Osteoblast (primary cell): ENCODE measurements around the gene TMEM178B. TPM values are rescaled to one million over a fixed set of nuclear protein-coding genes. Genes with fewer than 3 reads are reported as not detected.

Experiments
- DNase-seq: peaks from one replicate; pipeline ENCODE4 v3.0.0; 2011; ENCODE audit warnings: low spot score, mixed read lengths; ENCODE audit not compliant: insufficient read length; ENCODE audit errors: missing footprints
- H2AFZ ChIP-seq: 2 replicates; pipeline ENCODE4 v1.6.0; 2011; ENCODE audit warnings: mild to moderate bottlenecking, low read length
- H3K27ac ChIP-seq: 2 replicates; pipeline ENCODE4 v1.5.1; 2011; ENCODE audit warnings: mild to moderate bottlenecking, low read depth, low read length, moderate library complexity
- H3K27me3 ChIP-seq: 2 replicates; pipeline ENCODE4 v1.6.0; 2012; ENCODE audit warnings: mild to moderate bottlenecking, control low read depth, inconsistent platforms, low read length, moderate library complexity; ENCODE audit not compliant: insufficient read depth
- H3K36me3 ChIP-seq: 2 replicates; pipeline ENCODE4 v1.5.1; 2011; ENCODE audit warnings: mild to moderate bottlenecking, low read length, control low read depth, moderate library complexity; ENCODE audit not compliant: insufficient read depth
- H3K4me1 ChIP-seq: 2 replicates; pipeline ENCODE4 v1.5.1; 2011; ENCODE audit warnings: mild to moderate bottlenecking, low read length, control low read depth, moderate library complexity; ENCODE audit not compliant: insufficient read depth
- H3K4me2 ChIP-seq: 2 replicates; pipeline ENCODE4 v1.6.0; 2011; ENCODE audit warnings: mild to moderate bottlenecking, low read length; ENCODE audit not compliant: insufficient read depth
- H3K4me3 ChIP-seq: fragments of 200-600 bp; sonication (generic); 3 replicates; pipeline ENCODE4 v1.5.1; 2012; ENCODE audit warnings: mild to moderate bottlenecking, low read length, inconsistent platforms; ENCODE audit not compliant: insufficient read depth
- H3K79me2 ChIP-seq: 2 replicates; pipeline ENCODE4 v1.6.0; 2012; ENCODE audit warnings: mild to moderate bottlenecking, low read length, control low read depth, inconsistent platforms; ENCODE audit not compliant: insufficient read depth
- H3K9me3 ChIP-seq: 2 replicates; pipeline ENCODE4 v1.5.1; 2011; ENCODE audit warnings: low read depth, low read length, control low read depth
- H4K20me1 ChIP-seq: 2 replicates; pipeline ENCODE4 v1.6.0; 2012; ENCODE audit warnings: mild to moderate bottlenecking, low read length, control low read depth; ENCODE audit not compliant: insufficient read depth
- total RNA-seq: library from RNA; depleted of rRNA; stranded (reverse); fragments of >200 nt; gene quantifications from 2 replicates; pipeline ENCODE4 v1.2.3, GENCODE V29; 2012
- TF ChIP-seq, protein P1 (sequence below): IDR thresholded peaks from 2 replicates; pipeline ENCODE4 v1.5.1; 2011; ENCODE audit warnings: mild to moderate bottlenecking, low read depth, low read length, moderate library complexity; ENCODE audit errors: extremely low read depth

Gene TMEM178B
- total RNA-seq, 1 donor: 1.1 TPM

DNA sequence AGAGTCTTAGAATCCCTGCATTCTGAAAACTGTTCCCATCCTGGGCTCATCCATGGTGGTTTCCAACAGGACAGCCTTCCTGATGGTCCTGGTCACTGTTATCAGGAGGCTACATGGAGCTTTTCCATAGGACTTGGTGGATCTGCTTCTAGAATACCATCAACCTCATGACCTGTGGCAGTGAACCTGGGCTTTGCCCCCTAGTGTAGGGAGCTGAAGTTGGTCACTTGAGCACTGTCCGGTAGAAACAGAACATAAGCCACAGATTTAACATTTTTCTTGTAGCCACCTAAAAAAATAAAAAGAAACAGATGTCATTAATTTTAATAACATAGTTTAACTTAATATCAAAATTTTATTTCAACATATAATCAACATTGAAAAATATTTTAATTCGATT, 165.8 kb downstream of the TMEM178B start:
- Histone ChIP-seq H3K4me1 (no peaks in the 10 kb centered on the region), H2AFZ (no peak overlapping the region), H3K79me2 (no peaks in the 10 kb centered on the region), H4K20me1 (no peaks in the 10 kb centered on the region), H3K4me2 (no peak overlapping the region), H3K9me3 (no peaks in the 10 kb centered on the region), H3K27ac (no peak overlapping the region), H3K36me3 (no peaks in the 10 kb centered on the region), H3K27me3 (no peaks in the 10 kb centered on the region), H3K4me3 (no peak overlapping the region)
- no peak for DNase-seq
- TF ChIP-seq, protein P1, sequence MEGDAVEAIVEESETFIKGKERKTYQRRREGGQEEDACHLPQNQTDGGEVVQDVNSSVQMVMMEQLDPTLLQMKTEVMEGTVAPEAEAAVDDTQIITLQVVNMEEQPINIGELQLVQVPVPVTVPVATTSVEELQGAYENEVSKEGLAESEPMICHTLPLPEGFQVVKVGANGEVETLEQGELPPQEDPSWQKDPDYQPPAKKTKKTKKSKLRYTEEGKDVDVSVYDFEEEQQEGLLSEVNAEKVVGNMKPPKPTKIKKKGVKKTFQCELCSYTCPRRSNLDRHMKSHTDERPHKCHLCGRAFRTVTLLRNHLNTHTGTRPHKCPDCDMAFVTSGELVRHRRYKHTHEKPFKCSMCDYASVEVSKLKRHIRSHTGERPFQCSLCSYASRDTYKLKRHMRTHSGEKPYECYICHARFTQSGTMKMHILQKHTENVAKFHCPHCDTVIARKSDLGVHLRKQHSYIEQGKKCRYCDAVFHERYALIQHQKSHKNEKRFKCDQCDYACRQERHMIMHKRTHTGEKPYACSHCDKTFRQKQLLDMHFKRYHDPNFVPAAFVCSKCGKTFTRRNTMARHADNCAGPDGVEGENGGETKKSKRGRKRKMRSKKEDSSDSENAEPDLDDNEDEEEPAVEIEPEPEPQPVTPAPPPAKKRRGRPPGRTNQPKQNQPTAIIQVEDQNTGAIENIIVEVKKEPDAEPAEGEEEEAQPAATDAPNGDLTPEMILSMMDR: no peak

DNA sequence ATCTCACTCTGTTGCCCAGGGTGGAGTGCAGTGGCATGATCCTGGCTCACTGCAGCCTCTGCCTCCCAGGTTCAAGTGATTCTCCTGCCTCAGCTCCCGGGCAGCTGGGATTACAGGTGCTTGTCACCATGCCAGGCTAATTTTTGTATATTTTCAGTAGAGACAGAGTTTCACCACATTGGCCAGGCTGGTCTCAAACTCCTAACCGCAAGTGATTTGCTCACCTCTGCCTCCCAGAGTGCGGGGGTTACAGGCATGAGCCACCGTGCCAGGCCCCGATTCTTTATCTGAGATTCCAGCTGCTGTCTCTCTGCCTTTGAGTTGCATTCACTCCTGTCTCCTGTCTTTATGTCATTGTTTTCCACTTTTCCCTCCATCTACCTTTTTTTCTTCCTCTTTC, 168.7 kb downstream of the TMEM178B start:
- Histone ChIP-seq H3K4me3 (no peak overlapping the region), H3K4me1 (no peaks in the 10 kb centered on the region), H3K27me3 (no peaks in the 10 kb centered on the region), H4K20me1 (no peaks in the 10 kb centered on the region), H3K79me2 (no peaks in the 10 kb centered on the region), H3K27ac (no peak overlapping the region), H3K9me3 (no peaks in the 10 kb centered on the region), H2AFZ (no peak overlapping the region), H3K4me2 (no peak overlapping the region), H3K36me3 (no peaks in the 10 kb centered on the region)
- no peak for DNase-seq
- TF ChIP-seq, protein P1: no peak

DNA sequence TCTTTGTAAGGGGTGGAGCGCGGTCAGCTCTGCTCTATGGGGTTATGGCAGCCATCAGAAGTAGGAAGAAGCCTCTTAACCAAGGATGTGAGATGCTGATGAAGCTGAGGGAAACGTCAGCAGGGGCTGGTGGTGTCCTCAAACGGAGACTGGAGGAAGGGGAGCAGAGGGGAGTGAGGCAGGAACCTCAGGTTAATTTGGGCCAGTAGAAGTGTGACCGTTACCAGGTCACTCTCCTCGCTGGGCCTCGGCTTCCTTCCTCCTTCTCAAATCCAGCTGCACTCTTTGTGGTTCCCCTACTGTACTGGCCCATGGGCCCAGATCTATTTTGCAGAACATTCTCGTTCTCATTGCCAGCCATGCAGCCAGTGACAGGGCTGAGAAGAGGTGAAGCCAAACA, 169.5 kb downstream of the TMEM178B start:
- no peak overlapping the region for H3K27ac ChIP-seq
- no peaks in the 10 kb centered on the region for H4K20me1 ChIP-seq
- DNase-seq: no peak
- H3K36me3 ChIP-seq: no peaks in the 10 kb centered on the region
- H3K4me1 ChIP-seq: no peaks in the 10 kb centered on the region
- H2AFZ ChIP-seq: no peak overlapping the region
- no peaks in the 10 kb centered on the region for H3K9me3 ChIP-seq
- no peak overlapping the region for H3K4me3 ChIP-seq
- TF ChIP-seq, protein P1: no peak
- H3K79me2 ChIP-seq: no peaks in the 10 kb centered on the region
- no peaks in the 10 kb centered on the region for H3K27me3 ChIP-seq
- H3K4me2 ChIP-seq: no peak overlapping the region

DNA sequence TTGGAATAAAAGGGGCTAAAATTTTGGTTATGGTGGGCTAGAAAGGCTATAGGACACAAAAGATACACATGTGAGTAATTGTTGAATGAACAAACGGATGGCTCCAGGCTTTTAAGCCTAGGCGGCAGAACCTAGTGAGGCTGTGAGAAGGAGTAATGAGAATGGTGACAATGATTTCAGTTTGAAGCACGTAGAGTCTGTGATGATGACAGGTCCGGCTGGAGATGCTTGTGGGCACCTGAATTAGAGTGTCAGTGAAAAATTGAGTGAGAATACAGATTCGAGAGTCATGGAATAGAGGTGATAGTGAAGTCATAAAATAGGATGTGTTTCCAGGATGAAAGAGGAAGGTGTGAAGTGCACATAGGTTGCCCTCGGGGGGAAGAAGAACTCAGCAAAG, 170.6 kb downstream of the TMEM178B start:
- Histone ChIP-seq H3K4me3 (no peak overlapping the region), H3K27ac (no peak overlapping the region), H3K27me3 (no peaks in the 10 kb centered on the region), H3K79me2 (no peaks in the 10 kb centered on the region), H3K36me3 (no peaks in the 10 kb centered on the region), H3K4me2 (no peak overlapping the region), H2AFZ (no peak overlapping the region), H3K4me1 (no peaks in the 10 kb centered on the region), H3K9me3 (no peaks in the 10 kb centered on the region), H4K20me1 (no peaks in the 10 kb centered on the region)
- no peak for DNase-seq
- TF ChIP-seq, protein P1: no peak
